ENCODE data around the gene CYREN. TPM values are rescaled to one million over a fixed set of nuclear protein-coding genes. Genes with fewer than 3 reads are reported as not detected.
A peak's percentile ranks its signal among the peaks of the same experiment; 100 is the strongest.

Gene CYREN
- total and polyA plus RNA-seq, 2 of the 13 experiments (the other 11 are each of a cell fraction or from before 2014, with no cell fraction given), result 20.7 to 60.7 TPM

GRCh38 chr7:135211179-135211945 is 40.9 kb upstream of the CYREN start, which contains the start of gene WDR91 (continued):
- no peak for TF ChIP-seq MLX (CRISPR knock-in tag; IDR thresholded peaks at IDR 0.05)
- TF ChIP-seq THYN1 (CRISPR knock-in tag; IDR thresholded peaks at IDR 0.05; ENCODE audit: borderline replicate concordance, low read depth), result no peak
- peak; percentile 53; the same call in 1 of the 2 replicates for TF ChIP-seq HDAC2 (CRISPR knock-in tag; IDR thresholded peaks at IDR 0.05)
- no peak for TF ChIP-seq NFYB (CRISPR knock-in tag; IDR thresholded peaks at IDR 0.05)
- no peak for TF ChIP-seq ARNT (IDR thresholded peaks at IDR 0.05)
- TF ChIP-seq PCBP2 (optimal IDR thresholded peaks at IDR 0.05; ENCODE audit: low read depth, low read length, poor library complexity, severe bottlenecking), result no peak
- TF ChIP-seq ZSCAN22 (CRISPR knock-in tag; IDR thresholded peaks at IDR 0.05), result peak; percentile 87
- no peak for TF ChIP-seq ZSCAN5A (CRISPR knock-in tag; IDR thresholded peaks at IDR 0.05; ENCODE audit: borderline replicate concordance)
- TF ChIP-seq KDM5A (IDR thresholded peaks at IDR 0.05; ENCODE audit: borderline replicate concordance, low read length), result peak; percentile 63; the same call in 1 of the 2 replicates
- no peak for TF ChIP-seq PPARG (CRISPR knock-in tag; conservative IDR thresholded peaks at IDR 0.05)
- TF ChIP-seq PREB (CRISPR knock-in tag; IDR thresholded peaks at IDR 0.05), result no peak
- TF ChIP-seq ZNF781 (CRISPR knock-in tag; IDR thresholded peaks at IDR 0.05; ENCODE audit: borderline replicate concordance, not compliant biosample characterization), result no peak
- peak; percentile 28; the same call in 1 of the 2 replicates for TF ChIP-seq ZNF160 (CRISPR knock-in tag; IDR thresholded peaks at IDR 0.05)
- TF ChIP-seq RARG (CRISPR knock-in tag; IDR thresholded peaks at IDR 0.05; ENCODE audit: low read depth), result no peak
- TF ChIP-seq USF2 (IDR thresholded peaks at IDR 0.05; ENCODE audit: low read depth, low read length), result no peak
- no peak for TF ChIP-seq USF2 (CRISPR knock-in tag; IDR thresholded peaks at IDR 0.05; ENCODE audit: borderline replicate concordance)
- TF ChIP-seq ETV5 (CRISPR knock-in tag; IDR thresholded peaks at IDR 0.05; ENCODE audit: borderline replicate concordance), result no peak
- TF ChIP-seq ZFYVE20 (CRISPR knock-in tag; IDR thresholded peaks at IDR 0.05; ENCODE audit: borderline replicate concordance, low read depth), result no peak
- TF ChIP-seq ZNF747 (CRISPR knock-in tag; IDR thresholded peaks at IDR 0.05; ENCODE audit: borderline replicate concordance), result no peak; the same call in 1 of the 2 replicates
- no peak for TF ChIP-seq SIX1 (CRISPR knock-in tag; IDR thresholded peaks at IDR 0.05; ENCODE audit: borderline replicate concordance)
- peak; percentile 61; the same call in 1 of the 2 replicates for TF ChIP-seq CAMTA2 (CRISPR knock-in tag; IDR thresholded peaks at IDR 0.05; ENCODE audit: borderline replicate concordance)
- TF ChIP-seq DRAP1 (CRISPR knock-in tag; IDR thresholded peaks at IDR 0.05), result no peak; the same call in 1 of the 2 replicates
- no peak for TF ChIP-seq DDIT3 (CRISPR knock-in tag; IDR thresholded peaks at IDR 0.05)
- TF ChIP-seq ZMYM3 (CRISPR knock-in tag; IDR thresholded peaks at IDR 0.05), result no peak
